K562 (cell line): ENCODE results near the gene KRTAP10-9. TPM values are rescaled to one million over a fixed set of nuclear protein-coding genes. Genes with fewer than 3 reads are reported as not detected.

Experiments
- CHD1 ChIP-seq: fragments of 200-600 bp; sonication (generic); IDR thresholded peaks from one replicate; pipeline ENCODE4 v1.6.1; 2012; ENCODE audit warnings: mild to moderate bottlenecking, moderate library complexity, low read length, inconsistent platforms
- DNMT1 ChIP-seq: fragments of 450-650 bp; IDR thresholded peaks from 2 replicates; pipeline ENCODE4 v1.6.1; 2016; ENCODE audit warnings: antibody characterized with exemption, mild to moderate bottlenecking
- ELF2 ChIP-seq: fragments of 250-450 bp; sonication (Bioruptor Pico); IDR thresholded peaks from 2 replicates; pipeline ENCODE4 v1.5.0; 2021; ENCODE audit warnings: mild to moderate bottlenecking
- GABPB1 ChIP-seq: sonication (generic); formaldehyde crosslinking; IDR thresholded peaks from 2 replicates; pipeline ENCODE4 v1.8.0; 2022; ENCODE audit warnings: mild to moderate bottlenecking, missing genetic modification reagents
- MCM3 ChIP-seq: fragments of 450-650 bp; IDR thresholded peaks from 2 replicates; pipeline ENCODE4 v1.6.1; 2016
- POLR2A ChIP-seq: fragments of 450-650 bp; conservative IDR thresholded peaks from 2 replicates; pipeline ENCODE4 v1.6.1; 2016
- SMARCA4 ChIP-seq: fragments of 450-650 bp; IDR thresholded peaks from 2 replicates; pipeline ENCODE4 v1.6.1; 2016
- TCF7L2 ChIP-seq: fragments of 150-350 bp; IDR thresholded peaks from 2 replicates; pipeline ENCODE4 v1.6.1; 2016; ENCODE audit warnings: low read depth, mild to moderate bottlenecking, low read length, moderate library complexity
- ZBTB8A ChIP-seq: fragments of 450-650 bp; IDR thresholded peaks from 2 replicates; pipeline ENCODE4 v1.6.1; 2018; ENCODE audit warnings: mild to moderate bottlenecking, moderate library complexity; ENCODE audit not compliant: partially characterized antibody
- ZFX ChIP-seq: sonication (generic); formaldehyde crosslinking; IDR thresholded peaks from 2 replicates; pipeline ENCODE4 v1.8.0; 2022; ENCODE audit warnings: mild to moderate bottlenecking, missing genetic modification reagents, moderate library complexity
- ZNF143 ChIP-seq: sonication (generic); formaldehyde crosslinking; IDR thresholded peaks from 2 replicates; pipeline ENCODE4 v1.9.0; 2022; ENCODE audit warnings: mild to moderate bottlenecking, missing genetic modification reagents
- ZNF146 ChIP-seq: IDR thresholded peaks from one replicate; pipeline ENCODE4 v1.6.1; 2018; ENCODE audit warnings: missing compliant biosample characterization; ENCODE audit not compliant: unreplicated experiment
- polyA plus RNA-seq, 8 experiments: library from polyadenylated mRNA; depleted of rRNA in 4 of 8; stranded (reverse) in 5 of 8; unstranded in 3 of 8; fragments of >200 nt; fragmentation: Nextera tagmentation in 2 of 8; fragmentation: Illumina TruSeq in 1 of 8; extraction: Ambion mirVana in 2 of 8; extraction: Trizol in 1 of 8; gene quantifications; 2 replicates each; pipeline versions ENCODE4 v1.2.1 to v1.2.3, GENCODE V29; 2011 to 2014; ENCODE audit warnings: inconsistent platforms in 1 of 8, missing spikeins in 1 of 8
- total RNA-seq, 7 experiments: library from RNA; depleted of rRNA in 6 of 7; stranded (reverse); fragments of >200 nt in 6 of 7; fragmentation: Illumina TruSeq in 2 of 7; extraction: Trizol in 2 of 7; gene quantifications; 2 replicates each; pipeline versions ENCODE4 v1.2.1 to v1.2.3, GENCODE V29; 2011 to 2021; ENCODE audit warnings: low replicate concordance in 1 of 7
- TF ChIP-seq, protein P1 (sequence below): fragments of 450-650 bp; formaldehyde crosslinking; conservative IDR thresholded peaks from 2 replicates; pipeline ENCODE4 v1.4.0; 2022; ENCODE audit warnings: mild to moderate bottlenecking, missing genetic modification characterization
- TF ChIP-seq, protein P2 (sequence below): sonication (generic); formaldehyde crosslinking; IDR thresholded peaks from 2 replicates; pipeline ENCODE4 v1.8.0; 2022; ENCODE audit warnings: mild to moderate bottlenecking, missing genetic modification reagents
- TF ChIP-seq, protein P3 (sequence below): fragments of 250-450 bp; sonication (Bioruptor Pico); IDR thresholded peaks from 2 replicates; pipeline ENCODE4 v1.5.0; 2021; ENCODE audit warnings: mild to moderate bottlenecking, moderate library complexity
- TF ChIP-seq, protein P4 (sequence below): fragments of 200-800 bp; sonication (Bioruptor generic); IDR thresholded peaks from 2 replicates; pipeline ENCODE4 v1.6.1; 2017; ENCODE audit warnings: missing genetic modification characterization, missing compliant biosample characterization
- TF ChIP-seq, protein P5 (sequence below): IDR thresholded peaks from 2 replicates; pipeline ENCODE4 v1.6.1; 2014; ENCODE audit warnings: antibody characterized with exemption

The KRTAP10-9 gene
- total and polyA plus RNA-seq, 9 of the 15 experiments (the other 6 are each of a cell fraction or from before 2014, with no cell fraction given), result not detected

DNA sequence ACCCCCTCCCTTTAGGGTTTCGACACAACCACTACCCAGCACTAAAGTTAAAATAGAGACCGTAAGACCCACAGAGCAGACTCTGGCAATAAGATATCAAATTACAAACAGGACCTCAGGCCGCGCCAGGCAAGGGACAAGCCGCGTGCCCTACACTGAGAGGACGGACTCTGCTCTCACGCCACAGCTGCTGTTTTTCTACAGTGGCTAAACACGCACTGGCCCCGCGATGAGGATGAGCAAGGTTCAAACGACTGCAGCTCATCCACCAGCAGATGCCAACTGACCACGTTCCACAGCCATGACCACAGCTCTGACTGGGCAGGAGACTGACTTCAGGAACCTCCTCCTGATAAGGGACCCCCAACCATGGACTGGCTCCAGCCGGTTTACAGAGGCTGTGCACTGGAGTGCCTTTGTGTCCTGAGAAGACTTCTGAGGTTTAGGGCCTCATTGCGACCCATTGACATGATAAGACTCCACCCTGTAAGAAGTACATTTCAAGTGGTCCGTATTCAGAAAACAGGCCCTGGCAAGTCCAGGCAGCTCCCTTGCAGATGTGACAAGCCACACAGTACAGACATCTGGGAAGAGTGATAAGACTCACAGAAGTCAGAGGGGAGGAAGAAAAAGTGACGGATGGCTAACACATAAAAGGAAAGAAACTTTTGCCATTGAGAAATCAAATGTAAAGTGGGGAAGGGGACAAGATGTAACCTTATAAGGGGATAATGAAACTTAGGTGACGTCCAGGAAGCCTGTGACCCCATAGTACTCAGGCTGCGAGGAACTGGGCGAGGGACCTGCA, 33.1 kb upstream of the KRTAP10-9 start (continued):
- TF ChIP-seq, protein P1, sequence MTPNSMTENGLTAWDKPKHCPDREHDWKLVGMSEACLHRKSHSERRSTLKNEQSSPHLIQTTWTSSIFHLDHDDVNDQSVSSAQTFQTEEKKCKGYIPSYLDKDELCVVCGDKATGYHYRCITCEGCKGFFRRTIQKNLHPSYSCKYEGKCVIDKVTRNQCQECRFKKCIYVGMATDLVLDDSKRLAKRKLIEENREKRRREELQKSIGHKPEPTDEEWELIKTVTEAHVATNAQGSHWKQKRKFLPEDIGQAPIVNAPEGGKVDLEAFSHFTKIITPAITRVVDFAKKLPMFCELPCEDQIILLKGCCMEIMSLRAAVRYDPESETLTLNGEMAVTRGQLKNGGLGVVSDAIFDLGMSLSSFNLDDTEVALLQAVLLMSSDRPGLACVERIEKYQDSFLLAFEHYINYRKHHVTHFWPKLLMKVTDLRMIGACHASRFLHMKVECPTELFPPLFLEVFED, result no peak
- TF ChIP-seq ZNF143 (CRISPR knock-in tag) (no peak), ZNF146 (CRISPR knock-in tag) (no peak), ZFX (CRISPR knock-in tag) (0 out of 2 replicates have a peak, but pooled peaks have one; percentile 38), ZBTB8A (no peak), TCF7L2 (no peak), CHD1 (no peak), POLR2A (no peak), DNMT1 (no peak), SMARCA4 (peak; percentile 95), GABPB1 (CRISPR knock-in tag) (no peak), MCM3 (no peak), ELF2 (CRISPR knock-in tag) (no peak)
- TF ChIP-seq, protein P2, sequence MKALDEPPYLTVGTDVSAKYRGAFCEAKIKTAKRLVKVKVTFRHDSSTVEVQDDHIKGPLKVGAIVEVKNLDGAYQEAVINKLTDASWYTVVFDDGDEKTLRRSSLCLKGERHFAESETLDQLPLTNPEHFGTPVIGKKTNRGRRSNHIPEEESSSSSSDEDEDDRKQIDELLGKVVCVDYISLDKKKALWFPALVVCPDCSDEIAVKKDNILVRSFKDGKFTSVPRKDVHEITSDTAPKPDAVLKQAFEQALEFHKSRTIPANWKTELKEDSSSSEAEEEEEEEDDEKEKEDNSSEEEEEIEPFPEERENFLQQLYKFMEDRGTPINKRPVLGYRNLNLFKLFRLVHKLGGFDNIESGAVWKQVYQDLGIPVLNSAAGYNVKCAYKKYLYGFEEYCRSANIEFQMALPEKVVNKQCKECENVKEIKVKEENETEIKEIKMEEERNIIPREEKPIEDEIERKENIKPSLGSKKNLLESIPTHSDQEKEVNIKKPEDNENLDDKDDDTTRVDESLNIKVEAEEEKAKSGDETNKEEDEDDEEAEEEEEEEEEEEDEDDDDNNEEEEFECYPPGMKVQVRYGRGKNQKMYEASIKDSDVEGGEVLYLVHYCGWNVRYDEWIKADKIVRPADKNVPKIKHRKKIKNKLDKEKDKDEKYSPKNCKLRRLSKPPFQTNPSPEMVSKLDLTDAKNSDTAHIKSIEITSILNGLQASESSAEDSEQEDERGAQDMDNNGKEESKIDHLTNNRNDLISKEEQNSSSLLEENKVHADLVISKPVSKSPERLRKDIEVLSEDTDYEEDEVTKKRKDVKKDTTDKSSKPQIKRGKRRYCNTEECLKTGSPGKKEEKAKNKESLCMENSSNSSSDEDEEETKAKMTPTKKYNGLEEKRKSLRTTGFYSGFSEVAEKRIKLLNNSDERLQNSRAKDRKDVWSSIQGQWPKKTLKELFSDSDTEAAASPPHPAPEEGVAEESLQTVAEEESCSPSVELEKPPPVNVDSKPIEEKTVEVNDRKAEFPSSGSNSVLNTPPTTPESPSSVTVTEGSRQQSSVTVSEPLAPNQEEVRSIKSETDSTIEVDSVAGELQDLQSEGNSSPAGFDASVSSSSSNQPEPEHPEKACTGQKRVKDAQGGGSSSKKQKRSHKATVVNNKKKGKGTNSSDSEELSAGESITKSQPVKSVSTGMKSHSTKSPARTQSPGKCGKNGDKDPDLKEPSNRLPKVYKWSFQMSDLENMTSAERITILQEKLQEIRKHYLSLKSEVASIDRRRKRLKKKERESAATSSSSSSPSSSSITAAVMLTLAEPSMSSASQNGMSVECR, result no peak
- TF ChIP-seq, protein P3, sequence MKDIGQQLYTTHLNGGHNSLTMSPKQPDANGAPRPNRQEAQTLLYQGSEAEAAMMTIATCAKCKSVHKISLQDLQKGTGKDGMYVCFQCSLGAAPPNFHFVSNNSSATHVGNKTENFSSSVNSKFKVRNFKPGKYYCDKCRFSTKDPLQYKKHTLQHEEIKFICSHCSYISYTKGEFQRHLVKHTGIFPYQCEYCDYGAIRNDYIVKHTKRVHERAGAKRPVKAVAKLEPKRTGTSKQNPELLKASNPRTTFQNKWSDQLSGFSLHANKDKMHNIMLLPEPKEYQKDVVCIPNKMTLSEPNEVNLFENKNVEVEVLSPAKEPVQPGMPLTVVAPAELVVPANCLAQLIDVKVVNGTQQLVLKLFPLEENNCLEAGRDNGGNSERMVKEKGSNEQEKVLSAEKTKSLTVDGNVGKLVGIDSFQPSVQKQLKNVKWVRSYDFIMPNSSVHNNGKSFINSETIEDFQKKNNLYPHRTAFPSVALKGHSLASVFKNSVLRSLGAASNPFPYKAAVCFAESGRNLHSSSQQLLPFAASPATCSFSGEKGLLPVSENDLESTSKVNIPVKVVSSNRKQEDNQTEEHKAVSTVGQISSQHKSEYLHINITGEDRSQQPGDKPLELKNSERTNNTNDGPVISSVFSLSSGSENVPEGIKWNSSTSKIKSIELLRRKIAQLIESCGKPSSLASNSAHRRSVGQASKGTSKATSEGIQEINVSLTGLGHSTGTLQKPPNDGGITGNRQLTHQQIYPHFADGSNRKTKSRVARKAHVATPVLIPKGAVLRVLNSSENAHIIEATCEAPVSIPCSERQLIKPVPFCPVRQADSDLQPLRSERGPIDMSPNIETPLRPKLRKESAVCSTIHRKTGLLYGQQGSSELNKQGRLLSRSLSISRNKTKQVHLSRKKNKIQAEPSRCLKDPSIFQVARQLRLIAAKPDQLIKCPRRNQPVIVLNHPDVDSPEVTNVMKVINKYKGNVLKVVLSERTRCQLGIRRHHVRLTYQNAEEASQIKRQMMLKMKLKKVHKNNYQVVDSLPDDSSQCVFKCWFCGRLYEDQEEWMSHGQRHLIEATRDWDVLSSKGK (CRISPR knock-in tag), result no peak
- TF ChIP-seq, protein P4, sequence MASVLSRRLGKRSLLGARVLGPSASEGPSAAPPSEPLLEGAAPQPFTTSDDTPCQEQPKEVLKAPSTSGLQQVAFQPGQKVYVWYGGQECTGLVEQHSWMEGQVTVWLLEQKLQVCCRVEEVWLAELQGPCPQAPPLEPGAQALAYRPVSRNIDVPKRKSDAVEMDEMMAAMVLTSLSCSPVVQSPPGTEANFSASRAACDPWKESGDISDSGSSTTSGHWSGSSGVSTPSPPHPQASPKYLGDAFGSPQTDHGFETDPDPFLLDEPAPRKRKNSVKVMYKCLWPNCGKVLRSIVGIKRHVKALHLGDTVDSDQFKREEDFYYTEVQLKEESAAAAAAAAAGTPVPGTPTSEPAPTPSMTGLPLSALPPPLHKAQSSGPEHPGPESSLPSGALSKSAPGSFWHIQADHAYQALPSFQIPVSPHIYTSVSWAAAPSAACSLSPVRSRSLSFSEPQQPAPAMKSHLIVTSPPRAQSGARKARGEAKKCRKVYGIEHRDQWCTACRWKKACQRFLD (CRISPR knock-in tag), result peak; percentile 91
- TF ChIP-seq, protein P5, sequence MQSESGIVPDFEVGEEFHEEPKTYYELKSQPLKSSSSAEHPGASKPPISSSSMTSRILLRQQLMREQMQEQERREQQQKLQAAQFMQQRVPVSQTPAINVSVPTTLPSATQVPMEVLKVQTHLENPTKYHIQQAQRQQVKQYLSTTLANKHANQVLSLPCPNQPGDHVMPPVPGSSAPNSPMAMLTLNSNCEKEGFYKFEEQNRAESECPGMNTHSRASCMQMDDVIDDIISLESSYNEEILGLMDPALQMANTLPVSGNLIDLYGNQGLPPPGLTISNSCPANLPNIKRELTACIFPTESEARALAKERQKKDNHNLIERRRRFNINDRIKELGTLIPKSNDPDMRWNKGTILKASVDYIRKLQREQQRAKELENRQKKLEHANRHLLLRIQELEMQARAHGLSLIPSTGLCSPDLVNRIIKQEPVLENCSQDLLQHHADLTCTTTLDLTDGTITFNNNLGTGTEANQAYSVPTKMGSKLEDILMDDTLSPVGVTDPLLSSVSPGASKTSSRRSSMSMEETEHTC, result no peak
